ENCODE results near the gene JAZF1.
"Not testable (repeated sequence)": the region's sequence is repeated elsewhere in the genome, so short reads cannot be mapped to it uniquely, and the experiment has no call there.

The JAZF1 gene

GRCh38 chr7:28033386-28033785 is 147.2 kb downstream of the JAZF1 start:
- no peak for DNase-seq

DNA sequence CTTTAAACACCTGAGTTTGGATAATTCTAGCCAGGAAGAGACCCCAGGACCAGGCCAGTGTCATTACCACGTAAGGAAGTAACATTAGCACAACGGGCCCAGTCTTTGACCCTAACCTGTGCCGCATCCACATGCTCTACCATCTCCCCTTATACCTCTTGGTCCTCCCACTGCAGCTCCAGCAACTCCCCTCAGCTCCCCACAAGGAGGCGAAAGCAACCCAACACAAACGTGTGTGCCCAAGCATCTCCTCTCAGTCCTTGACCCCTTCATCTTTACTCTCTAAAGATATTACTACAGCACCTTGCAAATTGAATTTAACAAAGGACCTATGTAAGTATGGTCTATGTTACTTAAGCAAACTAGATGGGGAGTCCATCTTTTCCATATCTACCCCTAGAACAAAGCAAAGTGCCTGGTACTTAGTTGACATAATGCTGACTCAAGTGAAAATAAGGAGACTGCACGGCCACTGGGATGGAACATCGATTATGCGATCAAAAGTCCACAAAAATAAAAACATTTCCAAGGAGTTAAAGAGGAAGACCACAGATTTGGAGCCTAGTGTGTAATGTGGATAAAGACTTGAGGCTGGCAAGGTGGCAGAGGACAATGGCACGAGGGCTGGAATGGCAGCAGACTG is 147.7 kb downstream of the JAZF1 start:
- DNase-seq = no peak

GRCh38 chr7:28029051-28029450 is 151.5 kb downstream of the JAZF1 start:
- DNase-seq = no peak

DNA sequence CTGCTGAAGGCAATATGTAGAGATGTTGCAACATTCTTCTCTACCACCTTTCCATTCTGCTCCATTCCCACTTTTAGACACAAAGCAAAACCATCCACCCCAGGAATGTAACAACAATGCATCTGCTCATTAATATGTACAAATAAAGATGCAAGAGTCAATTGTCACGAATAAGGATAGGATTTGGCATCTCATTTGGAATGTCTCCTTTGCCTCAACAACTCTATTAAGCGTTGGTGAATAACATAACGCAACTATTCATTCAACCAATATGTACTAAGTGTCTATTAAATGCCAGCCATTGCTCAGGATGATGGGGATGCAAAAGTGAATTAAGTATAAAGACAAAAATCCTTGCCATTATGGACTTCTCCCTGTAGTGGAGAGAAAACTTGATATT is 152.1 kb downstream of the JAZF1 start:
- DNase-seq = no peak

DNA sequence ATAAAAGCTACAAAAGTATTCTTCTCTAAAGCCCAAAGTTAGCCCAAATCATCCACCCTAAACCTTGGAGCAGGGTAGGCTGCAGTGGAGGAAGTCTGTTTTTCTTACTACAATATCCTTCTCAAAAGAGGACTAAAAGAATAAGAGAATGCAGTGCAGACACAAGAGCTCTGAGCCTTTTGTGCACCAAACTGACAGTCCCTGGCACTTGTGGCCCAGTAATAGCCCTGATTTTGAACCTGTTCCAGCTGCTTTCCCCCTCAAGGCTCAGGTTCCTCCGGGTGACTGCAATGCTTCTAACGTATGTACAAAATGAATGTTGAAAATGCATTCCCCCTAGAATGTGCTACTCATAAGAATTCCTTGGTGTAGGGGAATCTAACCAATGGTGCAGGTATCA is 154.4 kb downstream of the JAZF1 start:
- DNase-seq = no peak

GRCh38 chr7:28024786-28025334 is 155.7 kb downstream of the JAZF1 start:
- no peak for DNase-seq

DNA sequence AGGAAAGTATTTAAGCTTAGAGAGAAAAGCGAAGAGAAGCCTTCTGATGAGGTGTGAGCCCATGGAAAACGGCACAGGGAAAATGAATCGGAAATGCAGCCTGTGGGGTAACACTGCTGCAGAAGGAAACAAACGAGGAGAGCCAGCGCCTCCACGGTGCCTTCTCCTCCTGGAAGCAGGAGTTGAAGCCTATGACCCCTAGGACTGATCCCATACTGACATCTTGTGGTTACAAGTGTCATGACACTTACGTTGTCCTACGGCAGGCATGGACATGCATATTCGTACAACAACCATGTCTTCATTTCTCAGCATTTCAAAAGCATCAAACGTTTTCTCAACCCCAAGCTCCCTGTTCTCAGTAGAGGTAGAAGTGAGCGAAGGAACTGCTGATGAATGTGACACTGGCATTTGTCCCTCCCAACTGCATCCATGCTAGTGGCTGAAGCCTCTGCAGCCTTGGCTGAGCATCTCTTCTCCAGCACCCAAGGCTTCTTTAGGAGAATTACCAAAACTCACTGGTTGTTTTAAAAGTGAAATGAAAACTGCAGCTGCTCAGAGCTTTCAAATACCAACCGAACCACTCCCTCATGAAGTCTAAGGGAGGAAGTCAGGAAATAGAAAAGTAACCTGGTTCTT is 160.2 kb downstream of the JAZF1 start:
- peak; percentile 85 for DNase-seq

- DNase-seq = no peak
Measured at GRCh38 chr7:28018856-28019465, 161.6 kb downstream of the JAZF1 start.

GRCh38 chr7:28018446-28018845 is 162.1 kb downstream of the JAZF1 start:
- DNase-seq = no peak

DNA sequence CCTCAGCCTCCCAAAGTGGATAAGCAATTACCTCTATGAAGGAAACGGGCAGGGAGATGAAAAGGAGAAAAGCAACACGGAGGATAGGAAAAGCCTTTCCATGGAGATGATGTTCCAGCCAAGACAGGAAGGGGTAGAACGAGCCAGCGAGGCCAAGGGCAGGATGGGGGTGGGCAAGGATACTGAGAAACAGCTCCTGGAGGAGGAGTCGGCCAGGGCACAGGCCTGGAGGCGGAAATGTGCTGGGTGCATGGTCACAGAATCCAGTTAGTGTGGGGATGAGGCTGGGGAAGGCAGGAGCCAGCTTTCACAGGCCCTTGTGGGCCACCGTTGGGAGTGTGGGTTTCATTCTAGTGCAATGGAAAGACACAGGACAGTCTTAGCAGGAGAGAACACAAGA is 162.6 kb downstream of the JAZF1 start:
- no peak for DNase-seq

GRCh38 chr7:28017372-28017771 is 163.2 kb downstream of the JAZF1 start:
- no peak for DNase-seq

GRCh38 chr7:28016297-28016696 is 164.3 kb downstream of the JAZF1 start:
- no peak for DNase-seq

- no peak for DNase-seq
Measured at GRCh38 chr7:28015169-28015568, 165.4 kb downstream of the JAZF1 start.

GRCh38 chr7:28014340-28014739 is 166.3 kb downstream of the JAZF1 start:
- DNase-seq = not testable (repeated sequence)

DNA sequence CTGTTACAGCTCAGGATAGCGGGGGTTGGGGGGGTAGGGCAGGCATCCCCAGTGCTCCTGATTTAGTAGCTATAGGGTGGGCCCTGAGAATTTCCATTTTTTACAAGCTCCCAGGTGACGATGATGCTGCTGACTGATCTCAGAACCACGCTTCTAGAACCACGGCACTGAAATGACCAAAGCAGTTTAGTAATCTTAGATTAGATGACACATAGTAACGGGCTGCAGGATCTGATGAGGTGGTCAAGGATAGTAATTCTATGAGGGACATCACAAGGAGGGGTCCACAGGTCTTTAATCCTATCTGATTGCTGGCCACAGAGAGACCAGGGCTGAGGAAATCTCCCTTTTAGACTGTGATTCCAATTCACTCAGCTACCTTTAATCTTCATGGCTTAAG is 167.2 kb downstream of the JAZF1 start:
- DNase-seq = no peak

DNA sequence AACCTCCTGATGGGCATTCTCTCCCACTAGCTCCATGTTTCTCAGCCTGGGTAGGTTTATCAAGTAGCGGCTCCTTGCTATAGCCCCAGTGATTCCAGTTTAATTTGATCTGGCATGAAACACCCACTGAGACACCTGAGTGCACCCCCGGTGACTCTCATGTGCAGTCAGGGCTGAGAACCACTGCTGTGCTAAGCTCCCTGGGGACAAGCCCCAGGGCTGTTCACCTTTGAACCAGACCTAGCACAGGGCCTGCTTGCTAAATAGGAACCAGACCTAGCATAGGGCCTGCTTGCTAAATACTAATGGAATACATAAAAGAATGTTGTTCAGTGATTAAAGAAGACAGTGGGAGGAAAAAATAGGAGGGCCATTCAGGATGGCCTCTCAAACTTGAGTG is 167.6 kb downstream of the JAZF1 start:
- no peak for DNase-seq

DNA sequence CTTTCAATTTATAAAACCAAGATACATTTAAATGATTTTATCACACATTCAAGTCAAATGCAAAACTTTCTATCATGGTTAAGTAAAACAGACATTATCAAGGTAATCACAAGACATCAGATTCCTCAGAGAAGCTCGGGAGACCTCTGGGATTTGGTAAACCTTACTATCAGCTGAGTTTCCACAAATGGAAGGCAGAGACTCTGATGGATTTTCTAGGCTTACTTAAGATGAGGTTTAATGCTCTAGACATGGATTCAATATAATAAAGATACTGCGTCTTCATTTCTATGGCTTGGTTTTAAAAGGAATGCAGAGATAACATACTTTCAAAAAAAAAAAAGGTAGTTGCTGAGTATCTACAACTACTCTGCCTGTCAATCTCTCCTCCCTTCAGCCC is 171.7 kb downstream of the JAZF1 start:
- no peak for DNase-seq

GRCh38 chr7:28008171-28008570 is 172.4 kb downstream of the JAZF1 start:
- no peak for DNase-seq

DNA sequence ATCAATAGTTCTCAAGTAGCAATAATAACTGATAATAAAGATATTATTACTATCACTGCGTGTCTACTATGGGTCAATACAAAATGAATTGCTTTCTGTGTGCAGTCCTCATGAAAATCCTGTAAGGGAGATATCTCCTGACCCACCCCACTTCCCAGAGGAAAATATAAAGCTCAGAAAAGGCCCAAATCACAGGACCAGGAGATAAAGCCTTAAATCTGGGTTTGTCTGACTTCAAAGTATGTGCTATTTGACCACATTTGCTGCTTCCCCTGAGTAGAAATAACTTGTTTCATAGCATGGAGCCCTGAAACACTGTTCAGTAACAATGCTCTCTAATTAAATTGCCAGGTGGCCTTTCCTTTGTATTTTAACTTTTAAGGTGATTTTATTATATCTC is 174.1 kb downstream of the JAZF1 start:
- DNase-seq = no peak

- no peak for DNase-seq
Measured at GRCh38 chr7:28005847-28006231, 174.8 kb downstream of the JAZF1 start.

DNA sequence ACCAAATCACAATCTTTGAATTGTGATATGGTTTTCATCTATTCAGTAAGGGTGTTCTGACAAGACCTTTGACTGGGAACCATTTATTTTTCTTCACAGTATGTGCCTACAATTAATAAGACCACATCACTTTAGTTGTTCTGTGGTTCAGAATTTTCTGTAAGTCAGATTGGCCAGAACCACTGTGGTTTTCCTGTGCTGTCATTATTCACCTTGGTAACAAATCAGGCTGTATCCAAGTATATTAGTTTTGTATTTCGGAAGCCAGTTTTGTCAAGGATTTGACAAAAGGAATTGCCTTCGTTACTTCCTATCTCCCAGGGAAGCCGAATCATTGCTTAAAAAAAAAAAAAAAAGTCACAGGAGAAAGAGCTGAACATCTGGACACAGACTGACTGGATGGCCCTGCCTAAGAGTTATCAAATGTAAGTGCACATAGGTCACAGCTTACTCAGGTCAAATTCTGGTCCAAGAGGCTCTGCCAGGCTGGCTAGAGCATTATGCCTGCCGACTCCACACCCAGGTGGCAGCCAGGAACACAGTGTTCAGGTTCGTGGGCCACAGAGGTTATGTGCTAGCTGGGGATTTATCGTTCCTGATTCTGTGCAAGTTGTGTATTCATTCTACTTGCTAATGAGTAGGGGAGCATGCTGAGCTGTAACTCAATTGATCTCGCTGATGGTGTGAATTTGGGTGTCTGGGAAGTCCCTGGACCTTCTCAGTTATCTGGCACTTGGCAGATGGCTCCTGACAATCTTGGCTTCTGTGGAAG is 175.3 kb downstream of the JAZF1 start:
- no peak for DNase-seq

DNA sequence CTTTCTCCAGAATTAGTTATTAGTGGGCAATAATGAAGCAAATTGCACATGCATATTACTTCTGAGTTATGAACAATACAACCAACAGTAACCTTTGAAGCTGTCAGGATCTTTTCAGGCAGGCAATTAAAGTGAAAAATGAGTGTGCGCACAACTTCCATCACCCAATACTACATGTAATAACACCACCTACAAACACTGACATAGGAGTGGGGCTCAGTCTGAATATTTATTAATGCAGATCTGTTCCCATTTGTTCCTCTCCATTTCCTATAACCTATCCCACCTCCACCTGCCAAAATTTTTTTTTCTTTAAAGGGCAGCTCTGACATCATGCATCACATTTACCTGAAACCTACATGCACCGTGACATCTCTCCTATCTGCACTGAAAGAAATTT is 177.2 kb downstream of the JAZF1 start:
- no peak for DNase-seq

DNA sequence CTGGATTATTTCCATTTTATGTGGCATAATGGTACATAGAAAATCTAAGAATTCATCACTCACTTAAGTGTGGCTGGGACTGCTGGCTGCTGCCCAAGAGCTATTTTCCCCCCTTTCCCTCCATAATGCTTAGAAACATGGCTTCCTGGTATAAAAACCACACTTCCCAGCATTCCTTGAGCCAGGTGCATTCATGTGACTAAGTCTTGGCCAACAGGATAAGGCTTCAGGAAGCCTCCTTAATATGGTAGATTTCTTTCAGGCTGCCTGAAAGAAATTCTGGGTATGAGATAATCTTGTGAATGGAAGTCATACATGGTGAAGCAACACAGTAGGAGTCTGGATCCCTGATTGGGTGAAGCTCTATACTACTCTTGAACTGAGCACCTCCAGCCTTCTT is 178.0 kb downstream of the JAZF1 start:
- no peak for DNase-seq

- DNase-seq = no peak
Measured at GRCh38 chr7:28001896-28002295, 178.7 kb downstream of the JAZF1 start.
